Astrocyte of the spinal cord (primary cell): ENCODE results near the gene LRP5.

Experiments
- DNase-seq: peaks from one replicate; pipeline ENCODE4 v3.0.0; 2011; ENCODE audit warnings: low read depth, low spot score
- H3K4me3 ChIP-seq: 2 replicates; pipeline ENCODE4 v1.5.1; 2011; ENCODE audit warnings: low read depth, mild to moderate bottlenecking, low read length, moderate library complexity
- in situ Hi-C: cut with HindIII; loops from 2 replicates; pipeline ENCODE4 v1.10.0; 2017; ENCODE audit warnings: low sequenced_read_pairs
- TF ChIP-seq, protein P1 (sequence below): IDR thresholded peaks from 2 replicates; pipeline ENCODE4 v1.5.1; 2012; ENCODE audit warnings: low read depth, mild to moderate bottlenecking, low read length, inconsistent platforms

The LRP5 gene

DNA sequence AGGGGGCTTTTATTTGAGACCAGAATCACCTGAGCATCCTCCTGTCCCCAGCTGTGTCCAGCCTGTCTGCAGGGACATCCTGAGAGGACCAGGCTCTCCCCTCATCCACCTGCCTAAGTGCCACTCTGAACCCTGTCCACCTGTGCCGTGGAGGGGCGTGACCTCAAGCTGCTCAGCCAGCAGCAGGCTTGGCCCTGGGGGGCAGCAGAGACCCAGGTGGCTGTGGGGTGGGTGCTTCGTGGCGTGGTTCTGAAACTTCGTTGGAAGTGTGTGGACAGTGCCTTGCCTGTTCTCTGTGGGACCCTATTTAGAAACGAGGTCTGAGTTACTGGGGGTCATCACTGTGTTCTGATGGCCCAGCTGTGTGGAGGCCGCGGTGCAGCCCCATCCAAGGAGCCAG, 72.7 kb downstream of the LRP5 start:
- in situ Hi-C loops: no loop called here
- TF ChIP-seq, protein P1, sequence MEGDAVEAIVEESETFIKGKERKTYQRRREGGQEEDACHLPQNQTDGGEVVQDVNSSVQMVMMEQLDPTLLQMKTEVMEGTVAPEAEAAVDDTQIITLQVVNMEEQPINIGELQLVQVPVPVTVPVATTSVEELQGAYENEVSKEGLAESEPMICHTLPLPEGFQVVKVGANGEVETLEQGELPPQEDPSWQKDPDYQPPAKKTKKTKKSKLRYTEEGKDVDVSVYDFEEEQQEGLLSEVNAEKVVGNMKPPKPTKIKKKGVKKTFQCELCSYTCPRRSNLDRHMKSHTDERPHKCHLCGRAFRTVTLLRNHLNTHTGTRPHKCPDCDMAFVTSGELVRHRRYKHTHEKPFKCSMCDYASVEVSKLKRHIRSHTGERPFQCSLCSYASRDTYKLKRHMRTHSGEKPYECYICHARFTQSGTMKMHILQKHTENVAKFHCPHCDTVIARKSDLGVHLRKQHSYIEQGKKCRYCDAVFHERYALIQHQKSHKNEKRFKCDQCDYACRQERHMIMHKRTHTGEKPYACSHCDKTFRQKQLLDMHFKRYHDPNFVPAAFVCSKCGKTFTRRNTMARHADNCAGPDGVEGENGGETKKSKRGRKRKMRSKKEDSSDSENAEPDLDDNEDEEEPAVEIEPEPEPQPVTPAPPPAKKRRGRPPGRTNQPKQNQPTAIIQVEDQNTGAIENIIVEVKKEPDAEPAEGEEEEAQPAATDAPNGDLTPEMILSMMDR: no peak
- H3K4me3 ChIP-seq: no peak overlapping the region
- DNase-seq: no peak

DNA sequence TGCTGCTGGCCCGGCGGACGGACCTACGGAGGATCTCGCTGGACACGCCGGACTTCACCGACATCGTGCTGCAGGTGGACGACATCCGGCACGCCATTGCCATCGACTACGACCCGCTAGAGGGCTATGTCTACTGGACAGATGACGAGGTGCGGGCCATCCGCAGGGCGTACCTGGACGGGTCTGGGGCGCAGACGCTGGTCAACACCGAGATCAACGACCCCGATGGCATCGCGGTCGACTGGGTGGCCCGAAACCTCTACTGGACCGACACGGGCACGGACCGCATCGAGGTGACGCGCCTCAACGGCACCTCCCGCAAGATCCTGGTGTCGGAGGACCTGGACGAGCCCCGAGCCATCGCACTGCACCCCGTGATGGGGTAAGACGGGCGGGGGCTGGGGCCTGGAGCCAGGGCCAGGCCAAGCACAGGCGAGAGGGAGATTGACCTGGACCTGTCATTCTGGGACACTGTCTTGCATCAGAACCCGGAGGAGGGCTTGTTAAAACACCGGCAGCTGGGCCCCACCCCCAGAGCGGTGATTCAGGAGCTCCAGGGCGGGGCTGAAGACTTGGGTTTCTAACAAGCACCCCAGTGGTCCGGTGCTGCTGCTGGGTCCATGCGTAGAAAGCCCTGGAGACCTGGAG, 74.1 kb downstream of the LRP5 start:
- H3K4me3 ChIP-seq: no peak overlapping the region
- TF ChIP-seq, protein P1: no peak
- in situ Hi-C loops: no loop called here
- no peak for DNase-seq

DNA sequence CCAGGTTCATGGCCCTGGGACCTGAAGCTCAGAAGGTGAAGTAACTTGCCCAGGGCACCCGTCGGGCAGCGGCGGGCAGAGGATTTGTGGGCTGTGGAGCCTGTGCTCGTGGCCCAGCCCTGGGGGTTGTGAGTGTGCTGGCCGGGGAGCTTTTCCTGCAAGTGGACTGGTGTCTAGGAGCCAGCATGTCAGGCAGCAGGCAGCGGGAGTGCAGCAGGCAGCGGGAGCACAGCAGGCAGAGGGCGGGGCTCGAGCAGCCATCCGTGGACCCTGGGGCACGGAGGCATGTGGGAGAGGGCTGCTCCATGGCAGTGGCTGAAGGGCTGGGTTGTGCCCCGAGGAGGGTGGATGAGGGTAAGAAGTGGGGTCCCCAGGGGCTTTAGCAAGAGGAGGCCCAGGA, 75.4 kb downstream of the LRP5 start:
- H3K4me3 ChIP-seq: no peak overlapping the region
- TF ChIP-seq, protein P1: no peak
- DNase-seq: no peak
- in situ Hi-C loops: no loop called here

DNA sequence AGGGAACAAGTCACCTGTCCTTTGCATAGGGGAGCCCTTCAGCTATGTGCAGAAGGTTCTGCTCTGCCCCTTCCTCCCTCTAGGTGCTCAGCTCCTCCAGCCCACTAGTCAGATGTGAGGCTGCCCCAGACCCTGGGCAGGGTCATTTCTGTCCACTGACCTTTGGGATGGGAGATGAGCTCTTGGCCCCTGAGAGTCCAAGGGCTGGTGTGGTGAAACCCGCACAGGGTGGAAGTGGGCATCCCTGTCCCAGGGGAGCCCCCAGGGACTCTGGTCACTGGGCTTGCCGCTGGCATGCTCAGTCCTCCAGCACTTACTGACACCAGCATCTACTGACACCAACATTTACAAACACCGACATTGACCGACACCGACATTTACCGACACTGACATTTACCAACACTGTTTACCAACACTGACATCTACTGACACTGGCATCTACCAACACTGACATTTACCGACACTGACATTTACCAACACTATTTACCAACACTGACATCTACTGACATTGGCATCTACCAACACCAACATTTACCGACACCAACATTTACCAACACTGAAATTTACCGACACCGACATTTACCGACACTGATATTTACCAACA, 76.3 kb downstream of the LRP5 start:
- TF ChIP-seq, protein P1: no peak
- DNase-seq: no peak
- H3K4me3 ChIP-seq: no peak overlapping the region
- in situ Hi-C loops: no loop called here

DNA sequence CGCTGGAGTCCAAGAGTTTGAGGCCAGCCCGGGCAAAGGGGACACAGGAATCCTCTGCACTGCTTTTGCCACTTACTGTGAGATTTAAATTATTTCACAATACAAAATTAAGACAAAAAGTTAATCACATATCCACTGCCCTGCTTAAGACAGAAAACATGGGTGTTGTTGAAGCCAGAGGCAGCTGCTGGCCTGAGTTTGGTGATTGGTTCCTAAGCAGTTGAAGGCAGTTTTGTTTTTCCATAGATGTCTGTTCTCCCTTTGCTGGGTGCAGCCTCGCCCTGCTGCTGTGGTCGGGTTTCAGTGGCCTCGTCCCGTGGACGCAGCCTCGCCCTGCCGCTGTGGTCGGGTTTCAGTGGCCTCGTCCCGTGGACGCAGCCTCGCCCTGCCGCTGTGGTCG, 77.9 kb downstream of the LRP5 start:
- no peak for DNase-seq
- TF ChIP-seq, protein P1: no peak
- in situ Hi-C loops: no loop called here
- H3K4me3 ChIP-seq: no peak overlapping the region

DNA sequence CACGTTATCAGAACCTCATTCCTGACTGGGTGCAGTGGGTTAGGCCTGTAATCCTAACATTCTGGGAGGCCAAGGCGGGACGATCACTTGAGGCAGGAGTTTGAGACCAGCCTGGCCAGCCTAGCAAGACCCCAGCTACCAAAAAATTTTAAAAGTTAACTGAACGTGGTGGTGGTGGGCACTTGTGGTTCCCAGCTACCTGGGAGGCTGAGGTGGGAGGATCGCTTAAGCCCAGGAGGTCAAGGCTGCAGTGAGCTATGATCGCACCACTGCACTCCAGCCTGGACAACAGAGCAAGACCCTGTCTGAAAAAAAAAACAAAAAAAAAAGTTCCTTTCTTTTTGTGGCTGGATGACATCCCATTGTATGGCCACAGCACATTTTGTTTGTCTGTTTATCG, 80.4 kb downstream of the LRP5 start:
- H3K4me3 ChIP-seq: no peak overlapping the region
- in situ Hi-C loops: no loop called here
- TF ChIP-seq, protein P1: no peak
- DNase-seq: no peak
